Colonic mucosa (tissue), 4 donors: ENCODE measurements around the gene DESI1. TPM values are rescaled to one million over a fixed set of nuclear protein-coding genes. Genes with fewer than 3 reads are reported as not detected.

Source experiments
- DNase-seq: peaks from one replicate; pipeline ENCODE4 v3.0.0-alpha.2; 2020
- H3K27ac ChIP-seq: fragments of 200-600 bp; one replicate; pipeline ENCODE4 v1.8.0; 2021
- H3K27me3 ChIP-seq: fragments of 200-600 bp; one replicate; pipeline ENCODE4 v1.8.0; 2021
- H3K36me3 ChIP-seq: fragments of 200-600 bp; one replicate; pipeline ENCODE4 v1.8.0; 2021
- H3K4me1 ChIP-seq: fragments of 200-600 bp; one replicate; pipeline ENCODE4 v1.8.0; 2021; ENCODE audit warnings: mild to moderate bottlenecking
- H3K4me3 ChIP-seq: fragments of 200-600 bp; one replicate; pipeline ENCODE4 v1.8.0; 2021
- H3K9ac ChIP-seq, 2 donors: one replicate each; pipeline ENCODE4 v1.7.0; 2013; ENCODE audit warnings: control low read depth in 2 of 2, low read depth in 2 of 2, low read length in 2 of 2
- H3K9me3 ChIP-seq: fragments of 200-600 bp; one replicate; pipeline ENCODE4 v1.8.0; 2021
- CTCF ChIP-seq: fragments of 200-600 bp; IDR thresholded peaks from one replicate; pipeline ENCODE4 v1.8.0; 2022; ENCODE audit warnings: antibody characterized with exemption, mild to moderate bottlenecking
- intact Hi-C: fragments of 100-400 bp; cut with DNase I; formaldehyde crosslinking; loops from one replicate; pipeline ENCODE4 v1.14.1; 2022
- total RNA-seq, 2 donors: library from RNA; stranded (reverse); fragmentation: NEBNext Ultra II Directional in 1 of 2; extraction: Animal tissue kit (Norgen Biotek cat#: 25700) in 1 of 2; gene quantifications; one replicate each; pipeline ENCODE4 v1.2.1, GENCODE V29; 2021
- donor health status: healthy.
- donor health status: DM: no; HTN: no; CAD: no.
- donor health status: DM: no; HTN: no; CAD: no.

Gene DESI1
- total RNA-seq, 2 donors from 2014 or later: 19.2 to 32.1 TPM

- DNase-seq: no peak
- intact Hi-C loops: no loop called here
- Histone ChIP-seq H3K9ac (no peak overlapping the region), H3K4me1 (no peaks in the 10 kb centered on the region), H3K27me3 (no peaks in the 10 kb centered on the region), H3K27ac (no peak overlapping the region), H3K36me3 (no peaks in the 10 kb centered on the region), H3K4me3 (no peak overlapping the region), H3K9me3 (no peaks in the 10 kb centered on the region)
- TF ChIP-seq CTCF: no peak
These were observed 8.1 kb downstream of the DESI1 start for GRCh38 chr22:41612603-41613306.

- Histone ChIP-seq H3K9me3 (no peaks in the 10 kb centered on the region), H3K9ac (no peak overlapping the region), H3K4me1 (no peaks in the 10 kb centered on the region), H3K4me3 (no peak overlapping the region), H3K27me3 (no peaks in the 10 kb centered on the region), H3K27ac (no peak overlapping the region), H3K36me3 (no peaks in the 10 kb centered on the region)
- intact Hi-C loops: no loop called here
- no peak for TF ChIP-seq CTCF
- no peak for DNase-seq
These were observed 12.5 kb downstream of the DESI1 start for GRCh38 chr22:41608386-41608785.

- Histone ChIP-seq H3K9ac (no peak overlapping the region), H3K27me3 (no peaks in the 10 kb centered on the region), H3K36me3 (no peaks in the 10 kb centered on the region), H3K27ac (no peak overlapping the region), H3K9me3 (no peaks in the 10 kb centered on the region), H3K4me3 (no peak overlapping the region), H3K4me1 (no peaks in the 10 kb centered on the region)
- no peak for TF ChIP-seq CTCF
- intact Hi-C loops: no loop called here
- no peak for DNase-seq
These were observed 16.9 kb downstream of the DESI1 start for GRCh38 chr22:41603873-41604332.

GRCh38 chr22:41600976-41601375 is 19.9 kb downstream of the DESI1 start:
- no peaks in the 10 kb centered on the region for H3K4me1 ChIP-seq
- H3K27me3 ChIP-seq: no peaks in the 10 kb centered on the region
- H3K9ac ChIP-seq: no peak overlapping the region
- no peaks in the 10 kb centered on the region for H3K9me3 ChIP-seq
- no peak overlapping the region for H3K4me3 ChIP-seq
- intact Hi-C loops: no loop called here
- TF ChIP-seq CTCF: no peak
- no peaks in the 10 kb centered on the region for H3K36me3 ChIP-seq
- no peak for DNase-seq
- H3K27ac ChIP-seq: no peak overlapping the region

GRCh38 chr22:41598891-41599635 is 21.8 kb downstream of the DESI1 start:
- DNase-seq: no peak
- Histone ChIP-seq H3K27me3 (no peaks in the 10 kb centered on the region), H3K4me1 (no peaks in the 10 kb centered on the region), H3K4me3 (no peak overlapping the region), H3K36me3 (no peaks in the 10 kb centered on the region), H3K27ac (no peak overlapping the region), H3K9ac (no peak overlapping the region), H3K9me3 (no peaks in the 10 kb centered on the region)
- no peak for TF ChIP-seq CTCF
- intact Hi-C loops: loop anchor here (5.0 kb wide), 1 partner anchor 57 kb away; the partner anchor contains the start of gene POLR3H
